Nephron progenitor cell (in vitro differentiated cells): Measurements from ENCODE around the gene SLC66A2.

ENCODE experiments used
- DNase-seq: peaks from one replicate; pipeline ENCODE4 v3.0.0; 2021
- H3K27ac Mint-ChIP-seq: 2 replicates; pipeline ENCODE4 v1.8.0; 2021; ENCODE audit warnings: mild to moderate bottlenecking, moderate library complexity, mixed read lengths
- H3K27me3 Mint-ChIP-seq: 2 replicates; pipeline ENCODE4 v1.8.0; 2021; ENCODE audit warnings: mild to moderate bottlenecking, low read depth, mixed read lengths; ENCODE audit not compliant: poor library complexity
- H3K36me3 Mint-ChIP-seq: 2 replicates; pipeline ENCODE4 v1.8.0; 2021; ENCODE audit warnings: low read depth, mixed read lengths
- H3K4me1 Mint-ChIP-seq: 2 replicates; pipeline ENCODE4 v1.8.0; 2021; ENCODE audit warnings: mixed read lengths
- H3K4me3 Mint-ChIP-seq: 2 replicates; pipeline ENCODE4 v1.8.0; 2021; ENCODE audit warnings: mild to moderate bottlenecking, moderate library complexity, mixed read lengths
- H3K9me3 Mint-ChIP-seq: 2 replicates; pipeline ENCODE4 v1.8.0; 2021; ENCODE audit warnings: mild to moderate bottlenecking, moderate library complexity, mixed read lengths
- CTCF ChIP-seq: fragments of 200-600 bp; sonication (generic); IDR thresholded peaks from 2 replicates; pipeline ENCODE4 v1.5.0; 2021; ENCODE audit warnings: antibody characterized with exemption

Gene SLC66A2

GRCh38 chr18:79906706-79907105 is 44.7 kb downstream of the SLC66A2 start:
- H3K36me3 Mint-ChIP-seq = peaks cover 65% of the 10 kb centered on the region
- H3K27ac Mint-ChIP-seq = no peak overlapping the region
- H3K4me1 Mint-ChIP-seq = no peaks in the 10 kb centered on the region
- no peak for DNase-seq
- no peak for TF ChIP-seq CTCF
- peaks cover 52% of the 10 kb centered on the region for H3K9me3 Mint-ChIP-seq
- no peaks in the 10 kb centered on the region for H3K27me3 Mint-ChIP-seq
- no peak overlapping the region for H3K4me3 Mint-ChIP-seq

- DNase-seq = no peak
- Mint-ChIP-seq H3K4me1 (no peaks in the 10 kb centered on the region), H3K36me3 (peaks cover 69% of the 10 kb centered on the region), H3K9me3 (peaks cover 56% of the 10 kb centered on the region), H3K27ac (no peak overlapping the region), H3K27me3 (no peaks in the 10 kb centered on the region), H3K4me3 (no peak overlapping the region)
- TF ChIP-seq CTCF = no peak
Measured at GRCh38 chr18:79905993-79906392, 45.5 kb downstream of the SLC66A2 start.

DNA sequence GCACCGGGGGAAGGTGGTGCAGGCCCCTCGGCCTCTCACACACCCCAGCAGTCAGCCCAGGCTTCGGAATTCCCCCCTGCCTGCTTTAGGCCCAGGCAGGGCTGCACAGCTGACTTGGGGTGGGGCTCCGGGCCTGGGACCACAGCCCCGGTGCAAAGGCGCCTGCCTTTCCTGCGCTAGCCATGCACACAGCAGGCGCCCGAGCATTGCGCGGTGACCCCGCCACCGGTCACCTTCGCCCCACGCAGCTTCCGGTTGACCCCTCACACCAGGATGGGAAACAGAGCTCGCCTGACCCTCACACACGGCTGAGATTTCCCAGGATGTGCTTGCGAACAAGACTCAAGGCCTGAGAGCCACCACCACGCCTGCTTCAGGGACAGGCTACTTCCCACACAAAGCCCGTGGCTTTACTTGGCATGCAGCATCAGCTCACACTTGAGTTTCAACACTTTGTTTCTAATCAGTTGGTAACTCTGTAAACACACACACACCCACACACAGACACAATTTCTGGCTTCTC is 46.0 kb downstream of the SLC66A2 start:
- Mint-ChIP-seq H3K27me3 (no peaks in the 10 kb centered on the region), H3K27ac (no peak overlapping the region), H3K9me3 (peaks cover 58% of the 10 kb centered on the region), H3K4me3 (no peak overlapping the region), H3K36me3 (peaks cover 68% of the 10 kb centered on the region), H3K4me1 (no peaks in the 10 kb centered on the region)
- no peak for DNase-seq
- TF ChIP-seq CTCF = no peak

- H3K36me3 Mint-ChIP-seq = peaks cover 71% of the 10 kb centered on the region
- peaks cover 64% of the 10 kb centered on the region for H3K9me3 Mint-ChIP-seq
- H3K27me3 Mint-ChIP-seq = no peaks in the 10 kb centered on the region
- TF ChIP-seq CTCF = no peak
- H3K4me1 Mint-ChIP-seq = no peaks in the 10 kb centered on the region
- no peak overlapping the region for H3K27ac Mint-ChIP-seq
- no peak for DNase-seq
- H3K4me3 Mint-ChIP-seq = no peak overlapping the region
Measured at GRCh38 chr18:79904357-79905147, 46.9 kb downstream of the SLC66A2 start.

GRCh38 chr18:79903787-79904356 is 47.6 kb downstream of the SLC66A2 start:
- Mint-ChIP-seq H3K4me3 (no peak overlapping the region), H3K9me3 (peaks cover 59% of the 10 kb centered on the region), H3K27ac (no peak overlapping the region), H3K4me1 (no peaks in the 10 kb centered on the region), H3K36me3 (peaks cover 65% of the 10 kb centered on the region), H3K27me3 (no peaks in the 10 kb centered on the region)
- DNase-seq = no peak
- no peak for TF ChIP-seq CTCF
